Measurements from ENCODE around the gene SELENOS.

SELENOS gene

DNA sequence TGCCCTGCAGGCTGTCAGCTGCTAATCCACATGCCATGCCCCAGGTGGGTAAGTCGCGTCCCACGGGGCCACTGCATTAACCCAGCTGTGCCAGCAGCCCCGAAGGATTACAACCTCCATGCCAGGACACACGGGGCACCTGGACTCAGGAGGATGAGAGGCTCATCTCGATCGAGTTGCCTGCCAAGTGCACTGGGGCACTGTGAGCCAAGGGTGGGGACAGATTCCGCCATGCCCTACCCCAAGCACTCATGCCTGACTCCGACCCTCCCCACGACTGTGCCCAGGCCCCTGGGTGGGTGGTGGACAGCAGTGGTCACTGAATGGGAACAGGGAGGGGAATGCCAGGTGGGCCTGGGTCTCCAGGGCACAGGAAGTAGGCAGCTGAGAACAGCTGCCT is 38.5 kb upstream of the SELENOS start:
- no peak for TF ChIP-seq CTCF (IDR thresholded peaks at IDR 0.05; ENCODE audit: extremely low read depth, missing control alignments)
- no peak for DNase-seq (ENCODE audit: low spot score)

DNA sequence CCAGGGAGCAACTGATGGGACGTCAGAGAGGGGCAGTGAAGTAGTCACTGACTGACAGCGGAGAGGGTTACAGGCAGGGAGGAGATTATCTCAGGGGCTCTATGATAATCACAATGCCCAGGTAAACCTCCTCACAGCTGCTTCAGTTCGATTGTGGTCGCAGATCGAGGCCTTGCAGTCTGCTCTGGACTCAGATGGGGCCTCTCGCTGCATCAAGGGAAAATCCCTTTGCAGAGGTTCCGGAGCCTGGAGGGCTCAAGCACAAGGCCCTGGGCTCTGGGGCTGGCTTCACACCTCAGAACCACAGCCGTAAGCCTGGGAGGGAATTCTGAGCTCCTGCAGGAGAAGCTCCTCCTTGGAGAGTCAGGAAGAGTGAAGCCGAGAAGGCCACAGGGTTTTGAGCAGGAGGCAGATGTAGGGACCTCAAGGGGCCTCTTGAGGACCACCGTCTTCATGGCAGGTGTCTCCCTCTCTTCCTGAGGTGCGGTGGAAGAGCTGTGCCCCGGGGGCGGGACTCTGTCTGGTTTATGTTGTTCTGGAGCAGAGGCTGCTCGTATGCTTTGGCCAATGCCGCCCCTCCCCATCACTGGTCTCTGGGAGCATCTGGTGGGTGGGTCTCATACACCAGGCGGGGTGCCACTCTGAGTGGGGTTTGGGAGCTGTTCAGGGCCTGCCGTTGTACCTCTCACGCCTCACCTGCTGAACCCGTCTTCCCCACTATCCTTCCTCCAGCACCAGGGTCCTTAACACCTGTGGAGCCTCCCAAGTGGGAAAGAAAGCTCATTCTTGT is 37.2 kb upstream of the SELENOS start:
- DNase-seq (ENCODE audit: low spot score) = no peak
- TF ChIP-seq CTCF (IDR thresholded peaks at IDR 0.05; ENCODE audit: extremely low read depth, missing control alignments) = no peak

DNA sequence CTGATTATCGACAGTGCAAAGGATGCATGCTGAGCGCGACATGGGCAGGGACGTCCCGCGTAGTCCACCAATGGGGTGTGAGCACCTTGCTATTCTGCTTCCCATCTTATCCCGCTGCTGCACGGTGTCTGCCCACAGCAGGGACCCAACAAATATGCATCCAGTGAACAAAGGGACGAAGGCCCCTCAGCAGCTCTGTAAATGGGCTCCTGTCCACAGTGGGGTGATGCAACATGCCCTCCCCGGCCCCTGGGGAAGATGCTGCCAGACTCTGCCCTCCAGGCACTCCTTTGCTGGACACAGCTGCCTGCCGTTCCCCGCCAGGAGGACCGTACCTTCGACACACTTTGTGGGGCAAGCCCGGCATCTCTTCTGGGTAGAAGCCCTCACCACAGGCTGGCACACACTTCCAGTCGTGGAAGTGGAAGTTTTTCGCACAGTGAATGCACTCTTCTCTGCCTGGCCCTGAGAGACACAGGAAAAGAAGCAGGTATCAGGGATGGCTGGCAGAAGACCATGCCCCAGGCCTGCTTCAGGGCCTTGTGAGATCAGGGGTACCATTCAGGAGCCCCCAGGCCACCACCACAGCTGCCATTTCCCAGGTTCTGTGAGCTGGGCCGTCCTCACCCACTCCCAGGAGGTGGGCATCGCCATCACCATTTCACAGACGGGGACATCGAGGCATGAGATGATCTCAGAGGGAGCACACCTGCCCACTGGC is 35.9 kb upstream of the SELENOS start:
- TF ChIP-seq CTCF (IDR thresholded peaks at IDR 0.05; ENCODE audit: extremely low read depth, missing control alignments) = no peak
- no peak for DNase-seq (ENCODE audit: low spot score)

DNA sequence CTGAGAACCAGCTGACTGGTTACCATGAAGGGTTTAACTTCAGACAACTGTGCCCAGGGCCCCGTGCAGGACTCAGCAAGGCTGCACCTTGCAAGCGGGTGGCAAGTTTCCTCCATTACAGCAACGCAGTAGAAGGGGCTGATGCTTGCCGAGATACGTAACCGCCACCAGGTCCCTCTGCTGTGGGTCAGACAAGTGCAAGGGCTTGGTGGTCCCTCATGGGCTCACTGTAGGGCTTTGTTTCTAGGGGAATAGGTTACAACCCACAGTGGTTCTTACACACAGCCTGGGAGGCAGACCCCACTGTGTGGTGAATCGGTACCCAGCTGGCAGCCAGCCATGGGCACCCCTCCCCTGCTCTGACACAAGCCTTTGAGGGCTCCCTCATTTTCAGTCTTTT is 33.2 kb upstream of the SELENOS start:
- TF ChIP-seq CTCF (IDR thresholded peaks at IDR 0.05; ENCODE audit: extremely low read depth, missing control alignments) = no peak
- DNase-seq (ENCODE audit: low spot score) = no peak

DNA sequence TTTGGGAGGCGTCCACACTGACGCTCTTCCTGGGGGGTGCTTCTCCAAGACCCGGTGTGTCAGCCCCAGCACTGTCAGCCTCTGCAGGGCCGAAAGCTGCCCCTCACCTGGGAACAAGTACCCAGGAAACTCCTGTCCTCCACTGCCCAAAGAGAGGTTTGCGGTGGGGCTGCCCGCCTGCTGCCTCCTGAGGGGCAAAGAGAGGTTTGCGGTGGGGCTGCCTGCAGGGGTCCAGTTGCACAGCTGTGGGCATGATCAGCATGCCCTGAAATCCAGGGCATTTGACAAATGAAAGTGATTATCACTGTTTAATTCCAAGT is 32.8 kb upstream of the SELENOS start:
- no peak for DNase-seq (ENCODE audit: low spot score)
- no peak for TF ChIP-seq CTCF (IDR thresholded peaks at IDR 0.05; ENCODE audit: extremely low read depth, missing control alignments)

- no peak for DNase-seq (ENCODE audit: low spot score)
- TF ChIP-seq CTCF (IDR thresholded peaks at IDR 0.05; ENCODE audit: extremely low read depth, missing control alignments) = no peak
Measured at GRCh38 chr15:101309436-101310160, 32.3 kb upstream of the SELENOS start.

All from GM20000 (cell line).